Peyer's patch (tissue), 4 donors: Measurements from ENCODE around the gene LY6G6C. TPM values are rescaled to one million over a fixed set of nuclear protein-coding genes. Genes with fewer than 3 reads are reported as not detected.

ENCODE experiments used
- DNase-seq, 3 donors: peaks; one replicate each; pipeline ENCODE4 v3.0.0-alpha.2; 2017 to 2019
- H3K27ac ChIP-seq, 4 donors: fragments of 200-600 bp; sonication (generic); one replicate each; pipeline ENCODE4 v1.5.1; 2016 to 2019
- H3K27me3 ChIP-seq, 2 donors: fragments of 200-600 bp; sonication (generic); one replicate each; pipeline ENCODE4 v1.5.1; 2019
- H3K36me3 ChIP-seq, 3 donors: fragments of 200-600 bp; sonication (generic); one replicate each; pipeline ENCODE4 v1.5.1; 2016 to 2019
- H3K4me1 ChIP-seq, 4 donors: fragments of 200-600 bp; sonication (generic); one replicate each; pipeline ENCODE4 v1.5.1; 2016 to 2019
- H3K4me3 ChIP-seq, 4 donors: fragments of 200-600 bp; sonication (generic); 1 replicate in 3 of 4; 2 replicates in 1 of 4; pipeline ENCODE4 v1.5.1; 2016 to 2019; ENCODE audit warnings: mild to moderate bottlenecking in 1 of 4
- H3K9me3 ChIP-seq, 4 donors: fragments of 200-600 bp; sonication (generic); one replicate each; pipeline ENCODE4 v1.5.1; 2016 to 2019; ENCODE audit warnings: mild to moderate bottlenecking in 1 of 4
- POLR2A ChIP-seq, 2 donors: fragments of 450-650 bp; IDR thresholded peaks; one replicate each; pipeline ENCODE4 v1.5.1; 2017; ENCODE audit warnings: antibody characterized with exemption in 2 of 2, mild to moderate bottlenecking in 2 of 2, moderate library complexity in 2 of 2
- total RNA-seq, 4 donors: library from RNA; depleted of rRNA; stranded (reverse); fragments of >200 nt; gene quantifications; one replicate each; pipeline ENCODE4 v1.1.0, GENCODE V29; 2016
- TF ChIP-seq, protein P1 (sequence below), 6 experiments: fragments of 450-650 bp in 4 of 6; fragments of 200-600 bp in 2 of 6; sonication (generic) in 1 of 6; IDR thresholded peaks; one replicate each; pipeline ENCODE4 v1.5.1; 2017 to 2019; ENCODE audit warnings: antibody characterized with exemption in 6 of 6, mild to moderate bottlenecking in 3 of 6, moderate library complexity in 1 of 6

LY6G6C gene
- total RNA-seq, 4 donors from 2014 or later = not detected

GRCh38 chr6:31736768-31737314 is 15.3 kb upstream of the LY6G6C start:
- peaks cover 11 to 61% (median 39%) of the 10 kb centered on the region in 4 donors for H3K4me1 ChIP-seq
- H3K9me3 ChIP-seq = no peaks in the 10 kb centered on the region
- peaks cover 0 to 24% (median 0%) of the 10 kb centered on the region in 3 donors for H3K36me3 ChIP-seq
- H3K27me3 ChIP-seq = no peaks in the 10 kb centered on the region
- peak overlapping the region; percentile 49 to 81 (median 63) for H3K4me3 ChIP-seq
- no peak for TF ChIP-seq POLR2A (IDR thresholded peaks at IDR 0.05)
- TF ChIP-seq, protein P1, sequence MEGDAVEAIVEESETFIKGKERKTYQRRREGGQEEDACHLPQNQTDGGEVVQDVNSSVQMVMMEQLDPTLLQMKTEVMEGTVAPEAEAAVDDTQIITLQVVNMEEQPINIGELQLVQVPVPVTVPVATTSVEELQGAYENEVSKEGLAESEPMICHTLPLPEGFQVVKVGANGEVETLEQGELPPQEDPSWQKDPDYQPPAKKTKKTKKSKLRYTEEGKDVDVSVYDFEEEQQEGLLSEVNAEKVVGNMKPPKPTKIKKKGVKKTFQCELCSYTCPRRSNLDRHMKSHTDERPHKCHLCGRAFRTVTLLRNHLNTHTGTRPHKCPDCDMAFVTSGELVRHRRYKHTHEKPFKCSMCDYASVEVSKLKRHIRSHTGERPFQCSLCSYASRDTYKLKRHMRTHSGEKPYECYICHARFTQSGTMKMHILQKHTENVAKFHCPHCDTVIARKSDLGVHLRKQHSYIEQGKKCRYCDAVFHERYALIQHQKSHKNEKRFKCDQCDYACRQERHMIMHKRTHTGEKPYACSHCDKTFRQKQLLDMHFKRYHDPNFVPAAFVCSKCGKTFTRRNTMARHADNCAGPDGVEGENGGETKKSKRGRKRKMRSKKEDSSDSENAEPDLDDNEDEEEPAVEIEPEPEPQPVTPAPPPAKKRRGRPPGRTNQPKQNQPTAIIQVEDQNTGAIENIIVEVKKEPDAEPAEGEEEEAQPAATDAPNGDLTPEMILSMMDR (IDR thresholded peaks at IDR 0.05) = no peak
- DNase-seq = no peak
- H3K27ac ChIP-seq = peak overlapping the region; percentile 84 to 96 (median 94)

GRCh38 chr6:31736021-31736767 is 14.6 kb upstream of the LY6G6C start, which contains the start of gene CLIC1:
Gene CLIC1, minus strand, starts transcription at chr6:31736530. Its CDS starts 230 bp downstream, at chr6:31736300.
- H3K4me1 ChIP-seq = peaks cover 11 to 64% (median 39%) of the 10 kb centered on the region in 4 donors
- peak; percentile 88 to 94 (median 93) for DNase-seq
- peak; percentile 95 to 98 for TF ChIP-seq POLR2A (IDR thresholded peaks at IDR 0.05)
- TF ChIP-seq, protein P1 (IDR thresholded peaks at IDR 0.05) = no peak
- H3K27ac ChIP-seq = peak within 1 kb of the TSS; percentile 84 to 96 (median 94)
- no peaks in the 10 kb centered on the region for H3K27me3 ChIP-seq
- H3K9me3 ChIP-seq = no peaks in the 10 kb centered on the region
- peak within 1 kb of the TSS; percentile 49 to 81 (median 63) for H3K4me3 ChIP-seq
- H3K36me3 ChIP-seq = peaks cover 0 to 30% (median 0%) of the 10 kb centered on the region in 3 donors

- H3K27me3 ChIP-seq = no peaks in the 10 kb centered on the region
- H3K4me1 ChIP-seq = peaks cover 11 to 65% (median 33%) of the 10 kb centered on the region in 4 donors
- no peaks in the 10 kb centered on the region for H3K9me3 ChIP-seq
- TF ChIP-seq, protein P1 (IDR thresholded peaks at IDR 0.05) = no peak
- peak in 1 of 2 donors; percentile 69 for TF ChIP-seq POLR2A (IDR thresholded peaks at IDR 0.05)
- H3K4me3 ChIP-seq = peak overlapping the region; percentile 49 to 81 (median 63)
- peak overlapping the region; percentile 84 to 96 (median 94) for H3K27ac ChIP-seq
- DNase-seq = peak; percentile 73 to 84 (median 81)
- peaks cover 0 to 40% (median 0%) of the 10 kb centered on the region in 3 donors for H3K36me3 ChIP-seq
These were observed 13.4 kb upstream of the LY6G6C start for GRCh38 chr6:31734821-31735406.

- peak overlapping the region; percentile 84 to 96 (median 94) for H3K27ac ChIP-seq
- H3K4me3 ChIP-seq = peak overlapping the region; percentile 49 to 81 (median 63)
- peaks cover 11 to 64% (median 31%) of the 10 kb centered on the region in 4 donors for H3K4me1 ChIP-seq
- no peaks in the 10 kb centered on the region for H3K27me3 ChIP-seq
- H3K36me3 ChIP-seq = peaks cover 0 to 40% (median 0%) of the 10 kb centered on the region in 3 donors
- no peak for DNase-seq
- no peak for TF ChIP-seq POLR2A (IDR thresholded peaks at IDR 0.05)
- TF ChIP-seq, protein P1 (IDR thresholded peaks at IDR 0.05) = no peak
- no peaks in the 10 kb centered on the region for H3K9me3 ChIP-seq
These were observed 12.8 kb upstream of the LY6G6C start for GRCh38 chr6:31734247-31734820.

GRCh38 chr6:31733734-31734133 is 12.2 kb upstream of the LY6G6C start:
- H3K4me3 ChIP-seq = peak overlapping the region in 1 of 4 donors; percentile 81
- no peaks in the 10 kb centered on the region for H3K9me3 ChIP-seq
- H3K27ac ChIP-seq = peak overlapping the region; percentile 84 to 96 (median 94)
- peaks cover 0 to 40% (median 0%) of the 10 kb centered on the region in 3 donors for H3K36me3 ChIP-seq
- peaks cover 11 to 63% (median 30%) of the 10 kb centered on the region in 4 donors for H3K4me1 ChIP-seq
- no peak for DNase-seq
- H3K27me3 ChIP-seq = no peaks in the 10 kb centered on the region
- TF ChIP-seq, protein P1 (IDR thresholded peaks at IDR 0.05) = no peak
- TF ChIP-seq POLR2A (IDR thresholded peaks at IDR 0.05) = no peak
